HL-60/S4 (cell line): ENCODE measurements around the gene SFXN3.

ENCODE experiments used
- in situ Hi-C: fragments of 300-500 bp; cut with MboI; formaldehyde crosslinking; loops from 2 replicates; pipeline ENCODE4 v1.14.3; 2022; ENCODE audit warnings: low sequenced_read_pairs

Gene SFXN3

GRCh38 chr10:101014966-101015581 is 16.0 kb upstream of the SFXN3 start:
- in situ Hi-C loops = no loop called here

- in situ Hi-C loops = no loop called here
Measured at GRCh38 chr10:101015582-101015973, 15.5 kb upstream of the SFXN3 start.

- in situ Hi-C loops = no loop called here
Measured at GRCh38 chr10:101016814-101017213, 14.2 kb upstream of the SFXN3 start.

- in situ Hi-C loops = no loop called here
Measured at GRCh38 chr10:101018118-101018599, 12.9 kb upstream of the SFXN3 start.

GRCh38 chr10:101018600-101019439 is 12.2 kb upstream of the SFXN3 start:
- in situ Hi-C loops = no loop called here

- in situ Hi-C loops = no loop called here
Measured at GRCh38 chr10:101019440-101019703, 11.7 kb upstream of the SFXN3 start.

- in situ Hi-C loops = no loop called here
Measured at GRCh38 chr10:101020427-101021075, 10.5 kb upstream of the SFXN3 start.

GRCh38 chr10:101021239-101021638 is 9.8 kb upstream of the SFXN3 start:
- in situ Hi-C loops = no loop called here

GRCh38 chr10:101021692-101022251 is 9.3 kb upstream of the SFXN3 start:
- in situ Hi-C loops = no loop called here

GRCh38 chr10:101022967-101023705 is 7.9 kb upstream of the SFXN3 start:
- in situ Hi-C loops = no loop called here

- in situ Hi-C loops = no loop called here
Measured at GRCh38 chr10:101027106-101027720, 3.8 kb upstream of the SFXN3 start.

GRCh38 chr10:101028446-101029337 is 2.3 kb upstream of the SFXN3 start:
- in situ Hi-C loops = no loop called here

- in situ Hi-C loops = no loop called here
Measured at GRCh38 chr10:101029520-101030295, 1.3 kb upstream of the SFXN3 start.

- in situ Hi-C loops = no loop called here
Measured at GRCh38 chr10:101030496-101031127, 422 bp upstream of the SFXN3 start.

- in situ Hi-C loops = no loop called here
Measured at GRCh38 chr10:101031796-101032636, 982 bp downstream of the SFXN3 start.

GRCh38 chr10:101032637-101033224 is 1.7 kb downstream of the SFXN3 start:
- in situ Hi-C loops = no loop called here

GRCh38 chr10:101033276-101033675 is 2.2 kb downstream of the SFXN3 start:
- in situ Hi-C loops = no loop called here
